Ammon's horn (tissue), 1 donor: ENCODE measurements around the gene NHLRC1.

Source experiments
- DNase-seq: peaks from one replicate; pipeline ENCODE4 v3.0.0-alpha.2; 2016; ENCODE audit warnings: low spot score

The NHLRC1 gene

DNA sequence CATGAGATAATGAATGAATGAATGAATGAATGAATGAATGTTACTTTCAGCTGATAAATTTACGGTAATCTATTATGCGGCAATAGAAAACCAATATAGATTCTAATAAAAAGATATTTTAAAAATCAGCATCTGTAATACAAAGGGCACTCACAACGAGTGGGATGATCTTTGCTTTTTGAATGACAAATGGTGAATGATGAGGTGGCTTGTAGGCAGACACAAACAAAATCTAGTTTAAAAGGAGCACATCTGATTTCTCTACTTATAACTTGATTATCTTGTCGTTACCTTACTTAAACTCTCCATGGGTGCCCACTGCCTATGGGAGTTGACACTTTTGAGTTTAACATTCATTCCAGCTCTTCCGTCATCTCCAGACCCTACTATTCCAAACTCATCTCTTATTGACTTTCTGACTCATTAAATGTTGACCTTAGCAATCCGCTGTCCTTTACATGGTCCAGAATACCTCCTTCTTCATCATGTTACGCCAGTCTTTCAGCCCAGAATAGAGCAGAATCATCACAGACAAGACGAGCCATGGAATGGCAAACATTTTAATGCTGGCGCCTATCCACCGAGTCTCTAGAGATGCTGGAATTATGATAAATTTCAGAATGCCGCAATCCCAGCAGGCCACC lies 41.3 kb downstream of the NHLRC1 start:
- no peak for DNase-seq

DNA sequence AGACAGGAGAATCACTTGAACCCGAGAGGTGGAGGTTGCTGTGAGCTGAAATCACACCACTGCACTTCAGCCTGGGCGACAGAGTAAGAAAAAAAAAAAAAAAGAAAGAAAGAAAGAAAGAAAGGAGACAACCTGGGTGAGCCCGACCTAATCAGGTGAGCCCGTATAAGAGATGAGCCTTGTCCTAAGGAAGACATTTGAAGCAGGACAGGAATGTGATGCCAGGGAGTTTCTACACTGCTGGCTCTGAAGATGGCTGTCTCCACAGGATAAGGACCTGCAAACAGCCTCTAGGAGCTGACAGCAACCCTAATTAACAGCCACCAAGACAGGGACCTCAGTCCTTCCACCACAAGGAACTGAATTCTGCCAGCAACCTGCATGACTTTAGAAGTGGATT lies 41.9 kb downstream of the NHLRC1 start:
- no peak for DNase-seq

DNA sequence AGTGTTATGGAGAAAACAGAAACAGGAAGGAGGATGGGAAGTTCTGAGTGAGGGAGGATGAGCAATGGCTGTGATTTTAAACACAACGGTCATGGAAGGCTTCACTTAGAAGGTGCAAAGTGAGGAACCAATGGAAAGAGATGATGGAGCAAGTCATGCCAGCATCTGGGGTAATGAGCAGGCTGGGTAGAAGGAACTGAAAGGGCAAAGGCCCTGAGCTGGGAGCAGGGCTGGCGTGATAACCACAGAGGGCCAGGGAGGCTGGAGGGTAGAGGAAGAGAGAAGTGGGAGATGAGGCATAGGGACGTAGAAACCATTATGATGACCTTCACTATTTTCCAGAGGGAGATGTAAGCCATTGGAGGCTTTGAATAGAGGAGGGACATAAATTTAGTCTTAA lies 43.6 kb downstream of the NHLRC1 start:
- DNase-seq: no peak

DNA sequence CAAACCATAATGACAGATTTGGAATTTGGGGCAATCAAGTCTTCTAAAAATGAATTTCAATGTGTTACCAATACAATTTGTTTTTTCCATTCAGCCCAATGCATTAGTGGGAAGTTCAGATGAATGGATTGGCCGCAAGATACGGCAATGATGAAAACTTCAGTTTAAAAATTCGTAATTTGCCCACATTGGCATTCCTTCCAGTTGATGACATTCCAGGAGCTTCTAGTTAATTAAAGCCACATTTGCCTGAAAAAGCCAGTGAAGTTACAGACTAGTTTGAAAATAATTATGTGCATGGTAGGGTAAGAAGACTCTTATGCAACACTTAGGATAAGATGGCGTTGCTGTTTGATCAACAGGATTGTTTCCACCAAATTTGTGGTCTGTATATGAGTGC lies 46.2 kb downstream of the NHLRC1 start:
- no peak for DNase-seq

DNA sequence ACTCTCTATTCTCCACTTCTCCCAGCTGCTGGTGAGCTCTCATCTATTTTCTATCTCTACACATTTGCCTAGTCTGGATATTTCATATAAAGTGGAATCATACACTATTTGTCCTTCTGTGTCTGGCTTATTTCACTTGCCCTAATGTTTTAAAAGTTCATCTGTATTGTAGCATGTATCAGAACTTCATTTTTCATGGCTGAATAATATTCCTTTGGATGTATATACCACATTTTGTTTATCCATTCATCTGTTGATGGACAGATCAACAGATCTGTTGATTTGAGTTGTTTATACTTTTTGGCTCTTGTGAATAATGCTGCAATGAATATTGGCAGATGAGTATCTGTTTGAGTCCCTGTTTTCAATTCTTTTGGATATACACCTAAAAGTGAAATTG lies 49.6 kb downstream of the NHLRC1 start:
- DNase-seq: no peak

DNA sequence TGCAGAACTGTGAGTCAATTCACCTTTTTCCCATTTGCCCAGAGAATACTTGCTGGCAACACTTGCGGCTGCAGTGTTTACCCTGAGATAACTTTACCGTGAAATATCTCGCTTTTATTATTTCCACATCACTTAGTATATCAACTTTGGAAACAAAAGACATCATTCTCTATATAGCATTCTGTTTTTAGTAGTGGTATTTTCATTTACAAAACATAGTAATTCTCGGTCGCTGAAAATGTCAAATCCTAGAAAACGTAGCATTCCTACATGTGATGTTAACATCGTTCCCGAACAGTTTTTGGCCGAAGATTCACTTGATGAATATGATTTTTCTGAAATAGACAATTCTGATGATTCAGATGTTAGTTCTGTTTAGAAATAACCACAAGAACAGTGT lies 52.0 kb downstream of the NHLRC1 start:
- peak; percentile 5 for DNase-seq
